ENCODE measurements around the gene ZNF526.
A peak's percentile ranks its signal among the peaks of the same experiment; 100 is the strongest.

ZNF526 gene

GRCh38 chr19:42245231-42245630 is 25.1 kb downstream of the ZNF526 start:
- no peak overlapping the region for H3K4me3 ChIP-seq (ENCODE audit: low read depth, low read length)
- H3K9me3 ChIP-seq (ENCODE audit: control insufficient read depth, insufficient read depth, low read depth, low read length): no peaks in the 10 kb centered on the region
- ChIA-PET POLR2A (interaction anchor here (1.4 to 13.9 kb wide), 8 partner anchors 10 to 56 kb away, joined by 4 to 242 read pairs (median 28); partner anchors contain the start of genes CIC, DEDD2, ERF and PAFAH1B3), CTCF (interaction anchor here (0.5 to 11.8 kb wide), 28 partner anchors 11 to 1523 kb away, joined by 3 to 276 read pairs (median 7); partner anchors contain the start of genes CIC, ERF, POU2F2 and ZNF526)
- peak overlapping the region; percentile 99 for H3K27ac ChIP-seq (ENCODE audit: extremely low read depth, low read depth, low read length)
- H3K4me1 ChIP-seq (ENCODE audit: control insufficient read depth, insufficient read depth, low read length): peaks cover 18% of the 10 kb centered on the region
- H3K36me3 ChIP-seq (ENCODE audit: control insufficient read depth in 2 of 2, insufficient read depth in 1 of 2, low read length in 2 of 2): peaks cover 15 to 23% of the 10 kb centered on the region in 2 experiments
- TF ChIP-seq, protein P1, sequence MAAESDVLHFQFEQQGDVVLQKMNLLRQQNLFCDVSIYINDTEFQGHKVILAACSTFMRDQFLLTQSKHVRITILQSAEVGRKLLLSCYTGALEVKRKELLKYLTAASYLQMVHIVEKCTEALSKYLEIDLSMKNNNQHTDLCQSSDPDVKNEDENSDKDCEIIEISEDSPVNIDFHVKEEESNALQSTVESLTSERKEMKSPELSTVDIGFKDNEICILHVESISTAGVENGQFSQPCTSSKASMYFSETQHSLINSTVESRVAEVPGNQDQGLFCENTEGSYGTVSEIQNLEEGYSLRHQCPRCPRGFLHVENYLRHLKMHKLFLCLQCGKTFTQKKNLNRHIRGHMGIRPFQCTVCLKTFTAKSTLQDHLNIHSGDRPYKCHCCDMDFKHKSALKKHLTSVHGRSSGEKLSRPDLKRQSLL (tag by site-specific recombination; IDR thresholded peaks at IDR 0.05): no peak
- TF ChIP-seq SCRT1 (tag by site-specific recombination; IDR thresholded peaks at IDR 0.05; ENCODE audit: borderline replicate concordance) (no peak), ZNF423 (tag by site-specific recombination; IDR thresholded peaks at IDR 0.05) (no peak), PRDM1 (tag by site-specific recombination; IDR thresholded peaks at IDR 0.05) (no peak), ZNF274 (IDR thresholded peaks at IDR 0.05; ENCODE audit: low read length) (no peak), ZNF274 (tag by site-specific recombination; IDR thresholded peaks at IDR 0.05; ENCODE audit: borderline replicate concordance) (no peak), ZNF518A (tag by site-specific recombination; conservative IDR thresholded peaks at IDR 0.05; ENCODE audit: low read depth) (no peak), ZNF513 (tag by site-specific recombination; IDR thresholded peaks at IDR 0.05) (no peak), ZNF18 (tag by site-specific recombination; IDR thresholded peaks at IDR 0.05) (no peak)
- TF ChIP-seq, protein P2, sequence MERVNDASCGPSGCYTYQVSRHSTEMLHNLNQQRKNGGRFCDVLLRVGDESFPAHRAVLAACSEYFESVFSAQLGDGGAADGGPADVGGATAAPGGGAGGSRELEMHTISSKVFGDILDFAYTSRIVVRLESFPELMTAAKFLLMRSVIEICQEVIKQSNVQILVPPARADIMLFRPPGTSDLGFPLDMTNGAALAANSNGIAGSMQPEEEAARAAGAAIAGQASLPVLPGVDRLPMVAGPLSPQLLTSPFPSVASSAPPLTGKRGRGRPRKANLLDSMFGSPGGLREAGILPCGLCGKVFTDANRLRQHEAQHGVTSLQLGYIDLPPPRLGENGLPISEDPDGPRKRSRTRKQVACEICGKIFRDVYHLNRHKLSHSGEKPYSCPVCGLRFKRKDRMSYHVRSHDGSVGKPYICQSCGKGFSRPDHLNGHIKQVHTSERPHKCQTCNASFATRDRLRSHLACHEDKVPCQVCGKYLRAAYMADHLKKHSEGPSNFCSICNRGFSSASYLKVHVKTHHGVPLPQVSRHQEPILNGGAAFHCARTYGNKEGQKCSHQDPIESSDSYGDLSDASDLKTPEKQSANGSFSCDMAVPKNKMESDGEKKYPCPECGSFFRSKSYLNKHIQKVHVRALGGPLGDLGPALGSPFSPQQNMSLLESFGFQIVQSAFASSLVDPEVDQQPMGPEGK (tag by site-specific recombination; IDR thresholded peaks at IDR 0.05): no peak
- TF ChIP-seq, protein P3, sequence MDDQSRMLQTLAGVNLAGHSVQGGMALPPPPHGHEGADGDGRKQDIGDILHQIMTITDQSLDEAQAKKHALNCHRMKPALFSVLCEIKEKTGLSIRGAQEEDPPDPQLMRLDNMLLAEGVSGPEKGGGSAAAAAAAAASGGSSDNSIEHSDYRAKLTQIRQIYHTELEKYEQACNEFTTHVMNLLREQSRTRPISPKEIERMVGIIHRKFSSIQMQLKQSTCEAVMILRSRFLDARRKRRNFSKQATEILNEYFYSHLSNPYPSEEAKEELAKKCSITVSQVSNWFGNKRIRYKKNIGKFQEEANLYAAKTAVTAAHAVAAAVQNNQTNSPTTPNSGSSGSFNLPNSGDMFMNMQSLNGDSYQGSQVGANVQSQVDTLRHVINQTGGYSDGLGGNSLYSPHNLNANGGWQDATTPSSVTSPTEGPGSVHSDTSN (CRISPR knock-in tag; IDR thresholded peaks at IDR 0.05): no peak

Measured in HEK293 (cell line).